ACHN (cell line): ENCODE data around the gene CYB5A.
A peak's percentile ranks its signal among the peaks of the same experiment; 100 is the strongest.
"Not testable (repeated sequence)": the region's sequence is repeated elsewhere in the genome, so short reads cannot be mapped to it uniquely, and the experiment has no call there.

Source experiments
- DNase-seq: peaks from one replicate; pipeline ENCODE4 v3.0.0-alpha.2; 2015
- in situ Hi-C: cut with HindIII; loops from 2 replicates; pipeline ENCODE4 v1.10.0; 2017; ENCODE audit warnings: low sequenced_read_pairs, low pct_ligation_motif_present, low pct_unique_long_range_greater_than_20kb

Gene CYB5A, protein sequence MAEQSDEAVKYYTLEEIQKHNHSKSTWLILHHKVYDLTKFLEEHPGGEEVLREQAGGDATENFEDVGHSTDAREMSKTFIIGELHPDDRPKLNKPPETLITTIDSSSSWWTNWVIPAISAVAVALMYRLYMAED

DNA sequence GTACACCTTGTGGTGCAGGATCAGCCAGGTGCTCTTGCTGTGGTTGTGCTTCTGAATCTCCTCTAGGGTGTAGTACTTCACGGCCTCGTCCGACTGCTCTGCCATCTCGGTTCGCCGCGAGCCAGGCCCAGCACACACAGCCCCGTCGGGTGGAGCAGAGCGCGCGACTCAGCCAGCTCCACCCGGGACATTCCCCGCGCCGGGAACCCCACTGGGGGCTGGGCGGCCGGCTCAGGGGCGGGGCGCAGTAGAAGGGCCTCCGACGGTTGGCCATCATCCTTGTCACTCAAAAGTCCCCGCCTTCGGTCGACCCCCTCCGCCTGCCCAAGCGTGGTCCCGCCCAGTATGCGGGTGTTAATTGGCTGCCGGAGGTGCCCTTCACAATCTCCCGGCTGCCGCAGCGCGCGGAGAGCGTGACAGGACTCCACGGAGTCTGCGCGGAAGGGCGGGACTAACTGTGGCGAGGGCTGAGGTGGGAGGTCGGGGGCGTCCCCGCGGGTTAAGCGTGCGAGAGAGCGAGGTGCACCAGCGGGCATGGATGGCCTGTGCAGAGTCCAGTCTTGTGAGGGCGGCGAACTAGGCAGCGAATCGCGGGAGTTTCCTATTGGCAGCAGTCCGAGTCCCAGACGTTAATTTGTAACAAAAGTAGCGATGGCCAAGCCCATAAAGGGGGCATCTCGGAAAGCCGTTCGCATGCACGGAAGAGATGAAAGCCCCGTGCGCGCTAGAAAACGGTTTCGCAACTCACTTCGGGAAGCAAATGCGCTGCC lies at the start of gene CYB5A:
Gene CYB5A (minus strand): TSS at position 193 of the 770 bp plus-strand sequence. CDS start 88 bp downstream, at position 105.
- in situ Hi-C loops = no loop called here
- peak; percentile 96 for DNase-seq

DNA sequence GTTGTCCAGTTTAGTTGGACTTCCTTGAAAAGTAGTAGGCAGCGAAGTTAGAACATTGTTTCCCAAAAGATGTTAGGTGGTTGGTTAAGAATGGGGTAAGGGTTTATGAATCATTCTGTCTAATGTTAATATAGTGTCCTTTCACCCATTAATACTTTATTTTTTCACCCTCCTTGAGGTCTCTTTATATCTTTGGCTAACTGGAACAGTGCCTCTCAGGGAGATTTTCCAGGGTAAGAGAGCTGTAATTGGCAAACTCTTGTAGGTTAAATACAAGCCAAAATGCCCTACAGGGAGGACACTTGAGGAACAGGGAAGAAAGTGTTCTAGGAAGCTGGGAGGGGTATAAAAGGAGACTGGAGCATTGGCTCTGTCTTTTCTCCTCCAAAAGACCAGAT lies 46.1 kb upstream of the CYB5A start:
- DNase-seq = no peak
- in situ Hi-C loops = loop anchor here (25.0 kb wide), 1 partner anchor 151 kb away; no protein-coding TSS in a partner anchor

DNA sequence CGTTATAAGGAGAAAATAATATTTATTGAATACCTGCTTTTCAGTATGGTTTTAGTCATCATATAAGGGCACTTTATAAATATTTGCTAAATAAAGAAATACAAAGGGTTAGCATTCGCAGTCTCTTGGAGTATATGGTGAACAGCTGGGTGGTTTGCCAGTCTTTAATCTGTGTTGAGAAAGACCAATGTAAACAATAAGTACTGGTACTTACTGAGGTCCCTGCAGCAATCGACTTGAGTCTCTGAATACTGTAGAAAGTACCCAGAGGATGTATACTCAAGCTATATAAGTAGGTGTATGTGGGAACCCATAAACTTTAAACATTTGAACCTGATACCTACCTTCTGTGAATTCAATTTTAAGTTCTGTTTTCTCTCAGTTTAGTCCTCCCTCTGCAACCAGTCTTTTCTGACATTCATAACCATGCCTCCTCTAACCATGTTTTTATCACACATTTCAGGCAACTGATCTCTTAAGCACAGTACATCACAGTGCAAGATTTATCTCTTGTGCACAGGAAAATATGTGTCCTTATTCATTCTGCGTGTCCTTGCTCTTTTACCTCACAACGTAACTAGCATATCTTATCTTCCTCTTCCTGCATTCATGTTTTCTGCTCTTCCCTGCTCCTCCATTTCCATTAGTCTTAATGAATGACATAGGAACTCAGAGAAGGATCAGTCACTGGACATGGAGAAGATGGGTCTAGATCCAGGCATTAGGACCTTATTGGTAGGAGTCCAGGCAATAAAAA lies 45.6 kb upstream of the CYB5A start:
- in situ Hi-C loops = loop anchor here (25.0 kb wide), 1 partner anchor 150 kb away; no protein-coding TSS in a partner anchor
- no peak for DNase-seq

DNA sequence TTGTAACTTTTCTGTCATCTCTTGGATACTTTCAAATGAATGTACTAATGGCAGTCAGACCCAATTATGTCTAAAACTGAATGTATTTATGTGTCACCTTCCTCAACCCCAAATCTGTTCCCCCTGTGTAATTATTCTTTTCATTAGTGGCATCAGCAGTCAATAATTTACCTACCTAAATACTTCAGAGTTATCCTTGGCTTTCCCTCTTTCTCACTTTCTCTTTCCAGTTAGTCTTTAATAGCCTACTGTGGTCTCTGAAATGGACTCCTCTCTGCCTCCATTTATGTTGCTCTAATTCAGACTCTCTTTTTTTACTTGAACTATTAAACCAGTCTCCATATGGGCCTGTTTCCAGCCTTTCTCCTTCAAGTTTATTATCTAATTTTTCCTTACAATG lies 44.9 kb upstream of the CYB5A start:
- no peak for DNase-seq
- in situ Hi-C loops = loop anchor here (25.0 kb wide), 1 partner anchor 149 kb away; no protein-coding TSS in a partner anchor

DNA sequence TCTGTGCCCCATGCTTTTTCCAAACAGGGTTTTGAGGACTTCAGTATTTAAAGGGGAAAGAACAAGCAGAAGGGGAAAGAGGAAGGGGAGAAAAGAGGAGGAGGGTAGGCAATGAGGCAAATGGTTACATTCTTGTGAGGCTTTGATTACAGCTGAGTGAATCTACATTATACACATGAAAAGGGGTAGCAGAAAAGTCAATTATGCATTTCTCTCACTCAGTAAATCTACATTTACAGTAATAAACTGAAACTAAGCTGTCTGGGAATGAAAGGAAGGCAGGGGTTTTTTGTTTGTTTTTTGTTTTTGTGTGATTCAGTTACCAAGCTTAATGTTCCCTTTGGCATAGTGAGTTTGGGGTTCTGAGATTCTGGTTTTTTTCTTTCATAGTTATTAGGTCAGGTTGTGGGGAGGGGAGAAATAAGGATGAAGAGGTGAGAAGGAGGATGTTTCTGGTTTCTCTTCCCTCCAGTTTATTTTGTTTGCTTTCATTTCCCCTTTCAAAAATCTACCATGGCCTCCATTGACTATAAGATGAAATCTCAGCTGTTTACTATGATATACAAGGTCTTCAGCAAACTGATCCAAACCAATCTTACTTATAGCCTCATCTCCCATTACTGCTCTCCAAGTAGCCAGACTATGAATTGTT lies 42.6 kb upstream of the CYB5A start:
- no peak for DNase-seq
- in situ Hi-C loops = loop anchor here (25.0 kb wide), 1 partner anchor 147 kb away; no protein-coding TSS in a partner anchor

DNA sequence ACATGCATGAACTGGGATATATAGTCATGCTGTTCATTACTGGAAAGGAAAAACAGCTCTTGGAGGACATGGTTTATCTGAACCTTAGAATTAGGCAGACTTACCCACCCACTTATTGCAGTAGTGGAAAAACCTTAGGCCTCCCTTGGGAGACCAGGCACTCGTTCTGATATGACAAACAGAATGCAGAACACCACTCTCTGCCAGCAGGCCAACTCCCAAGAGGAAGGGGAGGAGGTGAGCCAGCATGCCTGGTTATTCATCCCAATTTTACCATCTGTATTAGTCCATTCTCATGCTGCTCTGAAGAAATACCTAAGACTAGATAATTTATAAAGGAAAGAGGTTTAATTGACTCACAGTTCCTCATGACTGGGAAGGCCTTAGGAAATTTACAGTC lies 41.3 kb upstream of the CYB5A start:
- DNase-seq = no peak
- in situ Hi-C loops = loop anchor here (25.0 kb wide), 1 partner anchor 146 kb away; no protein-coding TSS in a partner anchor

DNA sequence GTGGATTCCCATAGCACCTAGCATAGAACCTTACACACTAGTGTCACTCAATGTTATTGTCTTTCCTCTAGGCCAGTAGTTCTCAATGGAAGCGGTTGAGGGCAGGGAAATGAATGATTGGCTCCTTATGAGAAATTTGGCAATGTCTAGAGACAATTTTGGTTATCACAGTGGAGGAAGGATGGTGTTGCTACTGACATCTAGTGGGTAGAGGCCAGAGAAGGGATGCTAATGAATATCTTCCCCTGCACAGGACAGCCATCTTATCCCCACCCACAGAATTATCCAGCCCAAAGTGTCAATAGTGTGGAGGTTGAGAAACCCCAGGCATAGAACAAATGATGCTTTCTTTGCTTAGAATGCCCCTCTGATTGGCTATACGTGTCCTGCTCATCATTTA lies 39.6 kb upstream of the CYB5A start:
- DNase-seq = peak; percentile 47
- in situ Hi-C loops = loop anchor here (25.0 kb wide), 1 partner anchor 144 kb away; no protein-coding TSS in a partner anchor

DNA sequence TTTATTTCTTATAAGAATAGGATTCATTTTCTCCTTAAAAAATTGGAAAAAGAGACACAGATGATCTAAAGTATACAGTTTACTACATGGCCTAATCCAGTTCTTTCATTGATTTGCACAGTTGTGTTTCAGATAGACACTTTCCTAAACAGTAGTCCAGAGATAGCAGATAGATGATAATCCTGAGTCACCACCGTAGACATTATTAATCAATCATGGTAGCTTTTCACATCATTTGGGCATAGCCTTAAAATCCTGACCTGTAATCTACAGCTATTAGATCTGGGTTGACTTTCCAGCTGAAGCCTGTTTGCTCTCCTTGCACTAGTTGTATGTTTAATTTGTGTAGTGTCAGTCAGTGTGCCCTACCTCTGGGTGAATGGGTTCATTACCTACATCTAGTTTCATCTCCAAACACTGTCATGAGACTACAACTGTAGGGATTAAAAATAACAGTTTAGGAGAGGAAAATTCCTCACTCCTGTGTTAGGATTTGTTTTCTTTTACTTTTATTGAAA lies 38.0 kb upstream of the CYB5A start:
- in situ Hi-C loops = loop anchor here (25.0 kb wide), 1 partner anchor 142 kb away; no protein-coding TSS in a partner anchor
- DNase-seq = no peak

DNA sequence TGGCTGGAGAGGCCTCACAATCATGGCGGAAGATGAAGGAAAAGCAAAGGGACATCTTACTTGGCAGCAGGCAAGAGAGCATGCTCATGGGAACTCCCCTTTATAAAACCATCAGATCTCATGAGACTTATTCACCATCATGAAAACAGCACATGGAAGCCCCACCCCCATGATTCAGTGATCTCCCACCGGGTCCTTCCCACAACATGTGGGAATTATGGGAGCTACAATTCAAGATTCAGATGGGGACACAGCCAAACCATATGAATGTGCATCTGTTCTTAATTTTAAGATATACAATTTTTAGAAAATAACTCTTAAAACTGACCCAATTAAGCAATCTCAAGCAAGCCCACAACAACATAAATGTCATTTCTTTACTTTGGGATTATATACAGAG lies 36.4 kb upstream of the CYB5A start:
- DNase-seq = no peak
- in situ Hi-C loops = loop anchor here (25.0 kb wide), 1 partner anchor 141 kb away; no protein-coding TSS in a partner anchor

DNA sequence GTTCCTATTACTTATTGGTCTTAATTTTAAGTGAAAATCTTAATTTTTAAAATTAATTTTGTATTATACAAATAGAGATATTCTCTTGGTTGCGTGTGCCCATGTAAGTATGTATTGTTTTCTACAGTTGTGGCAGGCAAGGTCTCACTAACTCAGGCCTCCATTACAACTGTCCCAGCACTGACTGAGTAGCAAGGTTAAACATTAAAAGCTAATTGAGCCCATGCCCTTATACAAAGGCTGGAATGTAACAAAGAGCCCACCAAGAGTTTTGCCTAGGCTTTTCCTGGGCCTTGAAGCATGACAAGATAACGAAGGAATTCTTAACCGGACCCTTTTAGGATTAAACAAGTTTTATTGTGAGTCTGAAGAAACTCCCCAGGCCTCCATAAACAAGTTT lies 35.0 kb upstream of the CYB5A start:
- not testable (repeated sequence) for DNase-seq
- in situ Hi-C loops = loop anchor here (25.0 kb wide), 1 partner anchor 139 kb away; no protein-coding TSS in a partner anchor

DNA sequence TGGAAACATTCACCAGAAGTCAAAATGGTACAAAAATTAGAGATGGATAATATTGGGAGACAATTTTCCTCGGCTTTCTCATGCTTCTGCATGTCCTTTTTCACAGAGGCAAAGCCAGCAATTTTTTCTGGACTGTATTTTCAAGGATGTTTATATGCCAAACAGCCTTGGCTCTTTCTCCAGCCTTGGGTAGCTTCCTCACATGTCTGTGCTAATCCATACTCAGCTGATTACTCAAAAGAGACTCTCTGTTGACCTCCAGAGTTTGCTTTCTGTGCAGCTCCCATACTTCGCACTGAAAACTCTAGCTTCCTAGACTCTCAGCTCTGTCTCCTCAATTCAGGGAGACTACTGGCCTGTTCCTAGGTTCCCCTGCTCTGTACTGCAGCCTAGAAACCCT lies 34.5 kb upstream of the CYB5A start:
- in situ Hi-C loops = loop anchor here (25.0 kb wide), 1 partner anchor 139 kb away; no protein-coding TSS in a partner anchor
- no peak for DNase-seq

DNA sequence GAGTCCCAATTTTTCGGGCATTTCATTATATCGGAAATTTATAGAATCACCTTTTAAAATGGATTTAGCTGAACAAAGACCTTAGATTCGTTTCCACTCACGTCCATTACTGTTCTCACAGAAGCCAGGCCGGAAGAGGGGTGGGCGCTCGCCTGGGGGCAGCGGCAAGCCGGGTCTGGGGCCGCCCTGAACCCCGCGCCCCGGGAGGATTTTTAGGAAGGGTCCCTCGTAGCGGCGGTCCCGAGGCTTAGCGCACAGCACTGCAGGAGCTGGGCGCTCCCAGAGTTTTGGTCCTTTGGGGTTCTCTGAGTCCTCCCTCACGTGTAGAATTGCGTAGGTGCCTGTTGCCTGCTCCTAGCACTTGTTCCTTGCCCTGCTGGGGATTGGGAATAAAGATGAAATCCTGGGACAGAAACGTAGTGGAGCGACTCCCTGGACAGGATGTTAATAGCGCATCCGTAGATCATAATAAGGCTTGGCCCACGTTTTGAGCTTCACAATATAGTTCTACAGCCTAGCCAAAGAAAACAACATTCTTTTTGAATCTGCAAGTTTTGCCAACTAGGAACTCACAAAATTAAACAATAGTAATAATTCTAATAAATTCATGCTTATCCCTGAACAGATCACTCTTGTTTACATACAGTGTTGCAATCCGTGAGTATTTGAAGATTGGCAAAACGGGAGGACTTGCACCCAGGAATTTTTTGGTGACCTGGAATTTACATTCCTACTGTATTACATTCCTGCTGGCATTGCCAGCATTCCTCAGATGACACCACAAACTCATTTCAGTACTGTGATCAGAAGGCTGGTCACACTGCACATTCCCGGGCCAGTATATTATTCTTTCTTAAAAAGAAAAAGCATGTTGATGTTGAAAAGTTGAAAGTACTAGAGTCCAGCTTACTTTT lies 24.8 kb upstream of the CYB5A start:
- in situ Hi-C loops = no loop called here
- peak; percentile 92 for DNase-seq

DNA sequence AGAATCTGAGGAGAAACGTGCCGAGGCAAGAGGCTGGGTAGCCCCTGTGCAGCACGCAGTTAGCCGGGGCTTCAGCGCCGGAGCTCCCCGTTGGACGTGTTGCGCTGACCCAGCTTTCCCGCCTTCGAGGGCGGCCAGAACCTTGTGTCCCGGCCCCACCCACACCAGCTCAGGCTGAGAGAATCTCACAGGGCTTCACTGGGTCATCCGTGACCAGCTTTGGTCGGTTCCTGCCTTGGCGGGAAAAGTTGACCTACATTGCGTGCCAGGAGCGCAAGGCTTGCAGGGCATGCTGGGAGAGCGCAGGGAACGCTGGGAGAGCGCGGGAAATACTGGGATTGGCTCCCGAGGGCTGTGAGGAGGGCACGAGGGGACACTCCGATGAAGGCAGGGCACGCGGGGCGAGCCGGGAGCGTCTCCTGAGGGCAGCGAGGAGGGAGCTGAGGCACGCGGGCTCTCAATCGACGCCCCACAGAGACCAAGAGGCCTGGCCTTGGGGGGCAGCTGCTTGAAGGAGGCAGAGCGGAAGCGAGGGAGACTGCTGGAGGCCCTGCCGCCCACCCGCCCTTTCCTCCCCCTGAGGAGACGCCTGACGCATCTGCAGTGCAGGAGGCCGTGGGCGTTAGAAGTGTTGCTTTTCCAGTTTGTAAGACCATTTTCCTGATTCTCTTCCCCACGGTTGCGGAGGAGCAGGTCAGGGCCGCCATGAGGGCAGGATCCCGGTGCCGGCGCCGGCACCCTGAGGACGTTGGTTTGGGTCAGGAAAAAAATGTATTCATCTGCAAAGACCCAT lies 23.9 kb upstream of the CYB5A start, which contains the start of gene C18orf63:
Gene C18orf63 (plus strand): TSS at position 376 of the 793 bp plus-strand sequence. CDS start 2,027 bp downstream, outside the sequence.
- DNase-seq = no peak
- in situ Hi-C loops = no loop called here

DNA sequence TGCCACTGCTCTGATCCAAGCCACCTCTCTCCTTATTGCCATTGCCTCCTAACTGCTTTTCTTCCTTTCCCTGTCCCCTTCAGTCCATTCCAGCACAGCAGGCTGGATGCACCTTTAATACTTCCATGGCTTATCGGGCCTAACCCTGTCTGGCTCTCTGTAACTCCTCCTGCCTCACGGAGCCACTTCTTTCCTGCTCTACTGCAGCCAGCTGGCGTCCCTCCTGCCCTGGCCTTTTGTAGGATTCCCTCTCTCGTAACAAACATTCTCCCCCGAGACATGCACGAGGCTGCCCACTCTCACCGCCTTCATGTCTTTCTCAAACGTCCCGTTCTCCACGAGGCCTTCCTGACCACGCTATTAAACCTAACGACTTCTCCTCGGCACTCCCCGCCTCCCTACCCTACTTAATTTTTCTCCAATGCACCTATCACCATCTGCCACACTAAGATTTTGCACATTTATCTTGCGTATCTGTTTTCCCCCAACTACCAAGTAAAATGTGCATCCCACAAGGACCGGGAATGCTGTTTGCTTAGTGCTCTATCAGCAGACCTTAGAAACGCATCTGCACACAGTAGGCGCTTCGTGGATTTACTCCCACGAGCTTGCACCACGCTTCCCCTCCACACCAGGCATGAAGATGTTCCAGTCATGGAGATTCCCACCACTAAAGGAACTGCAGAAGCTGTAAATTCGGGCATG lies 23.1 kb upstream of the CYB5A start:
- DNase-seq = no peak
- in situ Hi-C loops = no loop called here

DNA sequence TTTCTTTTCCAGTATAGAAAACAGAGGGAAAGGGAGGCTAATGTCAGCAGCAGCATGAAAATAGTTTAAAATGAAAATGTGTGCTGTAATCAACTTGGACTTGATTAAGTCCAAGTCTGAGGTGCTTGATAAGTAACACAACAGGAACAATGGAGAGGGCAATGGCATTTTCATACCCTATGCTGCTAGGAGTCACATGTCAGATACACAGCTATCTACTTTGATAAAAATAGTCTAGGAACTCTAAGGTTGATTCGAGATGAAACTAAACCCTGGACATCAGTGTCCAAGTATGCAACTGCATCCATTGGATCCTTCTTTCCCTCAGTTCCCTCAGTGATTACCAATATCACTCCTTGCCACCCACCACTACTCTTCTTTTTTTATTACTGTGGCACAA lies 19.2 kb upstream of the CYB5A start:
- in situ Hi-C loops = no loop called here
- no peak for DNase-seq

DNA sequence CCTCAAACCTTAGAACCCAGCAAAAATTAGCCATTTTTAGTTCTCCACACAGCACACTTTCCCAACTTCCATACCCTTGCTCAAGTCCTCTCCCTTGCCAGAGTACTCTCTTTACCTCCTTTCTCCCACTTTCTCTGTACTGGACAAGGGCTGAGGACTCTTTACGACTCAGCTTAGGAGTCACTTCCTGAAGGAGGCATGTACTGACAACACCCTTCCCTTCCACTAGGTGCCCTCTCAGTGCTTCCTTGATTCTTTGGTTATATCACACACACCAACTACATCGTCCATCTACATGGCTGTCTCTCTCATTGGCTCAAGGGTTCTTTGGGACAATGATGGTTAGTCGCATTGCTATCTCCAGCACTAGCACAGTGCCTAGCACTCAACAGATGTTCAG lies 18.6 kb upstream of the CYB5A start:
- in situ Hi-C loops = no loop called here
- DNase-seq = peak; percentile 54
